ENCODE data around the gene SLC25A34. TPM values are rescaled to one million over a fixed set of nuclear protein-coding genes. Genes with fewer than 3 reads are reported as not detected.

Gene SLC25A34
- total and polyA plus RNA-seq, 8 donors, result 1.4 to 6.2 (median 4.2) TPM

DNA sequence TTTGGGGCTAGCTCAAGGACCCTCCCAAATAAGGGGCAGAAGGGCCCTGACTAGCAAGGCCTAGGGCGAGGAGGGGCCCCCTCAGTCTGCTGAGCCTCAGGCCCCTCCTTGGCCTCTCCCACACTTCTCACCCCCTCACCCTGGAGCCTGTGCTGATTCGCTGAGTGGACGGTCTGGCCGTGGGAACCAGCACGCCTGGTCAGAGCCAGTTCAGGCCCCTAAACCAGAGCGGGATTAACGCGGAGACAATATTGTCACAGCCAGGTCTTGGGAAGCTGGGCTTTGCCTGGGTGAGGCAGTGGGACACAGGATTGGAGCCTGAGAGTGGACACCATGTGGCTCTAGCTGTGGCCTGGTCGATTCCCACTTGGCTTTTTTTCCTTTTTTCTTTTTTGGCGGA lies 17.7 kb downstream of the SLC25A34 start:
- no peak for DNase-seq

DNA sequence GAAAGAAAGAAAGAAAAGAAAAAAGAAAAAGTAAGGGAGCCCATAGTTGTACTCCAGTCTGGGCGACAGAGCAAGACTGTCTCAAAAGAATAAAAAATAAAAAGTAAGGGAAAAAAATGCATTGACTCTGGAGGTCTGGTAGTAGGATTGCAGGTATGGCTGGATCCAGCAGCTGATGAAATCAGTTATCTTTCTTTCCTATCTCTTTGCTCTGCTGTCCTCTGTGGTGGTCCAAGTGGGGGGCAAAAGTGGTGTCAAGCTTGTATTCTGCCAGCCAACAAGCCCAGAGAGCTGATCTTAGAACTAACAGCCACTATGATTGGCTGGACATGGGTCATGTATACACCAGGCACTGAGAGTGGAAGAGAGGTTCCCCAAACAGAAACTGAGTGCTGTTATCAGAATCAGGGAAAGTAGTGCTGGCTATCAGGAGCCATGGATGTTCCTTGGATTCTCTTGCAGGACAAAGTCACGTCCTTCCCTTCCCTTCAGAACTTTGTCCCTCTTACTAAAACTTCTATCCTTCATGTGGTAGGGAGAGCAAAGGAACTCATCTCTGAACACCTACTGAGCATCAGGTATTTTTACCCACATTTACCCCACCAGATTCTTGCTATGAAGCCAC lies 19.1 kb downstream of the SLC25A34 start:
- Histone ChIP-seq H3K9me3 (no peaks in the 10 kb centered on the region), H3K27me3 (peaks cover 10 to 49% of the 10 kb centered on the region in 2 donors), H3K27ac (no peak overlapping the region), H3K4me3 (no peak overlapping the region), H3K36me3 (no peaks in the 10 kb centered on the region), H3K4me1 (peaks cover 10 to 31% of the 10 kb centered on the region in 2 donors)
- DNase-seq (no peak), ATAC-seq (no peak)
- TF ChIP-seq, protein P1, sequence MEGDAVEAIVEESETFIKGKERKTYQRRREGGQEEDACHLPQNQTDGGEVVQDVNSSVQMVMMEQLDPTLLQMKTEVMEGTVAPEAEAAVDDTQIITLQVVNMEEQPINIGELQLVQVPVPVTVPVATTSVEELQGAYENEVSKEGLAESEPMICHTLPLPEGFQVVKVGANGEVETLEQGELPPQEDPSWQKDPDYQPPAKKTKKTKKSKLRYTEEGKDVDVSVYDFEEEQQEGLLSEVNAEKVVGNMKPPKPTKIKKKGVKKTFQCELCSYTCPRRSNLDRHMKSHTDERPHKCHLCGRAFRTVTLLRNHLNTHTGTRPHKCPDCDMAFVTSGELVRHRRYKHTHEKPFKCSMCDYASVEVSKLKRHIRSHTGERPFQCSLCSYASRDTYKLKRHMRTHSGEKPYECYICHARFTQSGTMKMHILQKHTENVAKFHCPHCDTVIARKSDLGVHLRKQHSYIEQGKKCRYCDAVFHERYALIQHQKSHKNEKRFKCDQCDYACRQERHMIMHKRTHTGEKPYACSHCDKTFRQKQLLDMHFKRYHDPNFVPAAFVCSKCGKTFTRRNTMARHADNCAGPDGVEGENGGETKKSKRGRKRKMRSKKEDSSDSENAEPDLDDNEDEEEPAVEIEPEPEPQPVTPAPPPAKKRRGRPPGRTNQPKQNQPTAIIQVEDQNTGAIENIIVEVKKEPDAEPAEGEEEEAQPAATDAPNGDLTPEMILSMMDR (IDR thresholded peaks at IDR 0.05), result no peak
- intact Hi-C loops (cut with DNase I), result no loop called here

More for the DNA sequence above, 17.7 kb downstream of the SLC25A34 start:
- intact Hi-C loops (cut with DNase I), result no loop called here
- TF ChIP-seq, protein P1 (IDR thresholded peaks at IDR 0.05), result no peak
- peaks cover 16 to 25% of the 10 kb centered on the region in 2 donors for H3K4me1 ChIP-seq
- peaks cover 1 to 35% of the 10 kb centered on the region in 2 donors for H3K27me3 ChIP-seq
- no peaks in the 10 kb centered on the region for H3K36me3 ChIP-seq
- no peak overlapping the region for H3K4me3 ChIP-seq
- ATAC-seq, result no peak
- no peak overlapping the region for H3K27ac ChIP-seq
- H3K9me3 ChIP-seq, result no peaks in the 10 kb centered on the region

DNA sequence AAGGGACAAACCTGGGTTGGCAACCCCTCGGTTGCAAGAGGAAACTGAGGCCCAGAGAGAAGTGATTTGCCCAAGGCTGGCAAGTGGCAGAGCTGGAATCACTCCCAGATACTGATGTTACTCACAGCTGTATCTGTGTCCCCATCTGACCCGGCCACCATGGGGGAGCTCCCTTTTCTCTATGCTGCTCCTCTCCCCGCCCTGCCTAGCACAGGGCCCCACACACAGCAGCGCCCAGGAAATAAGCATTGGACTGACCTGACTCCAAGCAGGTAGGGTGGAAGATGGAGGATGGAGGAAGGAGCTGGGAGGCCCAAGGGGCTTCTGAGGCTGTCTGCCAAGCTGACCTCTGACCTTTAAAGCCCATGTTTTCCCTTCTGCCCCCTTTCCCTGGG lies 19.6 kb downstream of the SLC25A34 start:
- H3K36me3 ChIP-seq, result no peaks in the 10 kb centered on the region
- DNase-seq (no peak), ATAC-seq (no peak)
- H3K27ac ChIP-seq, result no peak overlapping the region
- peaks cover 11 to 54% of the 10 kb centered on the region in 2 donors for H3K27me3 ChIP-seq
- intact Hi-C loops (cut with DNase I), result no loop called here
- H3K4me3 ChIP-seq, result no peak overlapping the region
- TF ChIP-seq, protein P1 (IDR thresholded peaks at IDR 0.05), result no peak
- no peaks in the 10 kb centered on the region for H3K9me3 ChIP-seq
- H3K4me1 ChIP-seq, result peaks cover 8 to 31% of the 10 kb centered on the region in 2 donors

DNA sequence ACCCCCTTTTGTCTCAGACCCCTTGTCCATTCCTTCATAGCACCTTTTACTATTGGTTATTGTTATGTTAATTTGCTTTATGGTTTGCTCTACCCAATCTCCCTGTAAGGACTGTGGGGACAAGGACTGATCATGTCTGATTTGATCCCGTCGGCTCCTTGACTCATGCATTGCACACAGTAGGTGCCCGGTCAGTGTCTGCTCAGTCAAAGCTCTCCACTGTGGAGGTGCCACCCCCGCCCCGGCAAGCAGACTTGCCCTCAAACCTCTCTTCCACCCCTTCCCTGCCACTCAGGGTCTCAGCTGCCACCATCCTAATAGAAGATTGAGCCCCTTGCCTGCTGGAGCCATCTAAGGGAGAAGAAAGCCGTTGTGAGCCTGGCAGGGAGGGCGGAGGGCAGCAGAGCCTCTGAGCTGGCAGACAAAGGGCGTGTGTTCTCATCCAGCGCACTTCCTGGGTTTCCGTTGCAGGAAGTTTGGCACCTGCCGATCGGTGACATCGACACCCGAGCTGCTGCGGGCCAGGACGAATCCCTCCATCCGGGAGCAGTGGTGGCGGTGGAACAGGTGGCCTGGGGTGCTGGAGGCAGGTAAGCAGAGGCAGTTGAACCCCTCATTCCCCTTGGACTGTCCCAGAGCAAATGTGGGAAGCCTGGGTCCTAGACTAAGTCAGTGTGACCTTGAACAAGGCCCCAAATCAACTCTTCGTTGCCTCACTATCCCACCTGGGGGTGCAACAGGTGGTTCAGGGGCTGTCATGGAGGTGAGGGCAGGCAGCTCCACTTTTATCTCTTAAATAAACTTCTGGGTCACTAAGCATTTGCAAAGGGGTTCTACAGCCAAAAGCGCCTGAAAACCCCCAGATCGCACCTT lies 20.3 kb downstream of the SLC25A34 start:
- ATAC-seq, result no peak
- no peak overlapping the region for H3K27ac ChIP-seq
- H3K36me3 ChIP-seq, result no peaks in the 10 kb centered on the region
- peaks cover 11 to 31% of the 10 kb centered on the region in 2 donors for H3K4me1 ChIP-seq
- intact Hi-C loops (cut with DNase I), result no loop called here
- DNase-seq, result no peak
- H3K27me3 ChIP-seq, result peaks cover 14 to 61% of the 10 kb centered on the region in 2 donors
- H3K9me3 ChIP-seq, result no peaks in the 10 kb centered on the region
- TF ChIP-seq, protein P1 (IDR thresholded peaks at IDR 0.05), result no peak
- no peak overlapping the region for H3K4me3 ChIP-seq

DNA sequence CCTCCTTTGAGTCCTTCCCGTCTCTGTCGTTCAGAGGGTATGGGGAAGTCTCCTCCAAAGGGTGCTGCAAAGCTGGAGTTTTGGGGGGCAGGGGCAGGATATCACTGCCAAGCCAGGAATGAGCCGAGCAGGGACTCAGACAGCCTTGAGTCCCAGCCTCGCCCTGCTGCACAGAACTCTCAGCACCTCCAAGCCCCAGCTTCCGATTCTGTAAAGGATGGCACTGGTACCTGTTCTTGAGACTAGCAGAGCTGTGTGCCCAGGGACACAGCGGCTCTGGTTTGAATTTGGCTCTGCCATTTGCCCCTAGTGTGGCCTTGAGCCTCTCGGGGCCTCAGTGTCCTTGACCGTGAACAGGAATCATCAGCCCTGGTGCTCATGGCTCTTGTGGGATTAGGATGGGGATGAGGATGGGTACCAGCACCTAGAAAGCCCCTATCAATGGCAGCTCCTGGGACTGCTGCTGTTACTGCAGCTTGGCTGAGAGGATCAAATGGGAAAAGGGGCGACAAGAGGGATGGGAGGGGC lies 21.0 kb downstream of the SLC25A34 start:
- Histone ChIP-seq H3K4me1 (peaks cover 11 to 31% of the 10 kb centered on the region in 2 donors), H3K27ac (no peak overlapping the region)

More for the DNA sequence above, 21.0 kb downstream of the SLC25A34 start:
- no peaks in the 10 kb centered on the region for H3K9me3 ChIP-seq
- no peaks in the 10 kb centered on the region for H3K36me3 ChIP-seq
- no peak for ATAC-seq
- TF ChIP-seq, protein P1 (IDR thresholded peaks at IDR 0.05), result no peak
- intact Hi-C loops (cut with DNase I), result no loop called here
- no peak for DNase-seq
- H3K4me3 ChIP-seq, result no peak overlapping the region
- H3K27me3 ChIP-seq, result peaks cover 14 to 68% of the 10 kb centered on the region in 2 donors
